Hepatocyte (in vitro differentiated cells): ENCODE measurements around the gene KCTD8.

Source experiments
- EZH2 ChIP-seq: fragments of 200-600 bp; sonication (generic); IDR thresholded peaks from 2 replicates; pipeline ENCODE4 v1.6.1; 2016; ENCODE audit warnings: antibody characterized with exemption, mild to moderate bottlenecking, borderline replicate concordance
- TF ChIP-seq, protein P1 (sequence below): fragments of 200-600 bp; sonication (generic); IDR thresholded peaks from 2 replicates; pipeline ENCODE4 v1.5.1; 2016; ENCODE audit warnings: antibody characterized with exemption, mild to moderate bottlenecking; ENCODE audit not compliant: poor library complexity

DNA sequence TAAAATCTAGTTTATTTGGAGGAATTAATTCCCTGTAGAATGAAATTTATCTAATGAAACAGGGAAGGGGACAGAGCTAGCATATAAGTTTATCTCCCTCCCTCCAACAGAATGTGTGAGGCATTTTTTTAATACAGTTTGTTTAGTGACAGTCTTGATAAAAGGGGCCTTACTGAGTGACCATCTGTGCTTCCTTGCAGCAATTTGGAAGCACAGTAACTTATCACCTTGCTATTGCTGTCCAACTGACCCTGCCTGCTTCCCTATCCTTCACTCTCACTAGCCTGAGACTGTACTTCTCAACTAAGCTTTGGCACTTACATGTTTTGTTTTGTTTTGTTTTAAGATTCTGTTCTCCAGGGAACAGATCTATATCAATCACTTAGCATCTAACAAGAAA, 31.1 kb upstream of the KCTD8 start:
- TF ChIP-seq, protein P1, sequence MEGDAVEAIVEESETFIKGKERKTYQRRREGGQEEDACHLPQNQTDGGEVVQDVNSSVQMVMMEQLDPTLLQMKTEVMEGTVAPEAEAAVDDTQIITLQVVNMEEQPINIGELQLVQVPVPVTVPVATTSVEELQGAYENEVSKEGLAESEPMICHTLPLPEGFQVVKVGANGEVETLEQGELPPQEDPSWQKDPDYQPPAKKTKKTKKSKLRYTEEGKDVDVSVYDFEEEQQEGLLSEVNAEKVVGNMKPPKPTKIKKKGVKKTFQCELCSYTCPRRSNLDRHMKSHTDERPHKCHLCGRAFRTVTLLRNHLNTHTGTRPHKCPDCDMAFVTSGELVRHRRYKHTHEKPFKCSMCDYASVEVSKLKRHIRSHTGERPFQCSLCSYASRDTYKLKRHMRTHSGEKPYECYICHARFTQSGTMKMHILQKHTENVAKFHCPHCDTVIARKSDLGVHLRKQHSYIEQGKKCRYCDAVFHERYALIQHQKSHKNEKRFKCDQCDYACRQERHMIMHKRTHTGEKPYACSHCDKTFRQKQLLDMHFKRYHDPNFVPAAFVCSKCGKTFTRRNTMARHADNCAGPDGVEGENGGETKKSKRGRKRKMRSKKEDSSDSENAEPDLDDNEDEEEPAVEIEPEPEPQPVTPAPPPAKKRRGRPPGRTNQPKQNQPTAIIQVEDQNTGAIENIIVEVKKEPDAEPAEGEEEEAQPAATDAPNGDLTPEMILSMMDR, result no peak
- no peak for TF ChIP-seq EZH2
